AG09309 (cell line): ENCODE measurements around the gene ZNF385D.

Source experiments
- DNase-seq: peaks from one replicate; pipeline ENCODE4 v3.0.0-alpha.2; 2010; ENCODE audit warnings: low read depth
- H3K4me3 ChIP-seq: 2 replicates; pipeline ENCODE4 v1.5.1; 2011; ENCODE audit warnings: mild to moderate bottlenecking, low read depth, low read length, moderate library complexity; ENCODE audit not compliant: control insufficient read depth
- TF ChIP-seq, protein P1 (sequence below): IDR thresholded peaks from 2 replicates; pipeline ENCODE4 v1.5.1; 2011; ENCODE audit warnings: mild to moderate bottlenecking, low read depth, low read length, inconsistent platforms; ENCODE audit not compliant: insufficient read depth, control insufficient read depth; ENCODE audit errors: missing control alignments

ZNF385D gene

DNA sequence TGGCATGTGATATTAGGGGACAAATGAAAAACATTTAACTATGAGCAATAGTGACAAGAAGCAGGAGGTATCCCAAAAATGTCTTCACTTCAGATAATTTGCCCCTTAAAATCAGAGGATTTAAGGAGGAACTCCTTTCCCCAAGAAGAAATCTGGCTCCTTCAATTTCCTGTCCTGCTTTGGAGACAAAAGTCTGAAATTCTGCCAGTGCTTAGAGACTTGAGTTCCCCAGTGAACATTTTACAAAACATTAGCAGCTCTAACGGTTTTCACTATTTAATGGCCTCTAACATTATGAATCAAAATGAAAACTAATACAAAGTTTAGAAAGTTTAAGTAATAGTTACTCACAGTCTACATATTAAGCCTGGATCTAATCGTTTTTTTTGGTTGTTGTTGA lies 40.3 kb upstream of the ZNF385D start:
- H3K4me3 ChIP-seq: no peak overlapping the region
- DNase-seq: no peak
- TF ChIP-seq, protein P1, sequence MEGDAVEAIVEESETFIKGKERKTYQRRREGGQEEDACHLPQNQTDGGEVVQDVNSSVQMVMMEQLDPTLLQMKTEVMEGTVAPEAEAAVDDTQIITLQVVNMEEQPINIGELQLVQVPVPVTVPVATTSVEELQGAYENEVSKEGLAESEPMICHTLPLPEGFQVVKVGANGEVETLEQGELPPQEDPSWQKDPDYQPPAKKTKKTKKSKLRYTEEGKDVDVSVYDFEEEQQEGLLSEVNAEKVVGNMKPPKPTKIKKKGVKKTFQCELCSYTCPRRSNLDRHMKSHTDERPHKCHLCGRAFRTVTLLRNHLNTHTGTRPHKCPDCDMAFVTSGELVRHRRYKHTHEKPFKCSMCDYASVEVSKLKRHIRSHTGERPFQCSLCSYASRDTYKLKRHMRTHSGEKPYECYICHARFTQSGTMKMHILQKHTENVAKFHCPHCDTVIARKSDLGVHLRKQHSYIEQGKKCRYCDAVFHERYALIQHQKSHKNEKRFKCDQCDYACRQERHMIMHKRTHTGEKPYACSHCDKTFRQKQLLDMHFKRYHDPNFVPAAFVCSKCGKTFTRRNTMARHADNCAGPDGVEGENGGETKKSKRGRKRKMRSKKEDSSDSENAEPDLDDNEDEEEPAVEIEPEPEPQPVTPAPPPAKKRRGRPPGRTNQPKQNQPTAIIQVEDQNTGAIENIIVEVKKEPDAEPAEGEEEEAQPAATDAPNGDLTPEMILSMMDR: no peak

DNA sequence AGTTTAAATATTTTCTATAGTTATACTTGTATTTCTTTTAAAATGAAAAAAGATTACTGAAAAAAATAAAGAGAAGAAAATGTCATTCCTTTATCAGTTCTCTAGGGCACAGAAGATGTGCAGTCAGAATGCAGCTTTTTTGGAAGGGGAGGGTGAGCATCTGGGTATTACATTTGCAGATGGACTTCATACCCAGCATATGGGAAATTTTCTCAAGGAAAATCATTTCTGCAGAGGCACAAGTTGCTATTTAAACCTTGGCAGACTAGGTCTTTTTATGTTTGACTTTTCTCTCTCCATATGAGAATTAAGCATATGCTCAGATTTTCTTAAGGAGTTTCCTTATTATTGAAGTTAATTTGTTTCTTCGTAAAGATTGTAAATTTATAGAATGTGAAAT lies 39.5 kb upstream of the ZNF385D start:
- DNase-seq: no peak
- TF ChIP-seq, protein P1: no peak
- H3K4me3 ChIP-seq: no peak overlapping the region

DNA sequence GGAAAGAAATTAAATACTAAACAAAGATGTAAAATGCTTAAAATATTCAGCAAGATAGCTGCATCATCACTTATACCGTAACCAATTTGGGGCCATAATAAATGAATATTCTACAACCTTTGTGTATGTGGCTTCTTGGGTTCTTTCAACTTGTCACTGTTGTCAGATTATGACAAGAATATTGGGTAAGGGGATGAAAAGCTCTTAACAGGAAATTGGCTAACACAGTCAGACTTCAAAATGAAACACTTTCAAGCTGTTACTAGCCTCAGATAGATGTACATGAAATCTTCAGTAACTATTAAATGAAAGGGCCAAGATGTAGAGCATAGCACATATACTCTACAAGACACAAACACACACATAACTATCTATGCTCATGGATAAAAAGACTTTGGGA lies 38.7 kb upstream of the ZNF385D start:
- no peak overlapping the region for H3K4me3 ChIP-seq
- TF ChIP-seq, protein P1: no peak
- DNase-seq: no peak

DNA sequence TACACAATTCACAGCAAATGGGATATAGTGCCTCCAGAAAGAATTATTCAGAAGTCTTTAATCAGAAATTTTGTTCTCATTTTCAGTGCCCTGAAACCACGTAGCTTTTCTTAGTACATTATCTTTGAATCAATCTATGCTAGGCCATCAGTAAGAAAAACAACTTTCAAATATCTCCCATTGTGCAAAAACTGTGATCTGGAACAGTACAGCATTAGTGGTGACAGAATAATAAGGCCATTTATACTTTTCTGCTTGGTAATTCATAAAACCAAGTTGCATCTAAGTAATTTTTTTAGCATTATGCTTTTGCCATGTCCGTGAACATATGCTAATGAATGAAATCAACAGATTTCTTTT lies 35.4 kb upstream of the ZNF385D start:
- TF ChIP-seq, protein P1: no peak
- no peak overlapping the region for H3K4me3 ChIP-seq
- DNase-seq: no peak

DNA sequence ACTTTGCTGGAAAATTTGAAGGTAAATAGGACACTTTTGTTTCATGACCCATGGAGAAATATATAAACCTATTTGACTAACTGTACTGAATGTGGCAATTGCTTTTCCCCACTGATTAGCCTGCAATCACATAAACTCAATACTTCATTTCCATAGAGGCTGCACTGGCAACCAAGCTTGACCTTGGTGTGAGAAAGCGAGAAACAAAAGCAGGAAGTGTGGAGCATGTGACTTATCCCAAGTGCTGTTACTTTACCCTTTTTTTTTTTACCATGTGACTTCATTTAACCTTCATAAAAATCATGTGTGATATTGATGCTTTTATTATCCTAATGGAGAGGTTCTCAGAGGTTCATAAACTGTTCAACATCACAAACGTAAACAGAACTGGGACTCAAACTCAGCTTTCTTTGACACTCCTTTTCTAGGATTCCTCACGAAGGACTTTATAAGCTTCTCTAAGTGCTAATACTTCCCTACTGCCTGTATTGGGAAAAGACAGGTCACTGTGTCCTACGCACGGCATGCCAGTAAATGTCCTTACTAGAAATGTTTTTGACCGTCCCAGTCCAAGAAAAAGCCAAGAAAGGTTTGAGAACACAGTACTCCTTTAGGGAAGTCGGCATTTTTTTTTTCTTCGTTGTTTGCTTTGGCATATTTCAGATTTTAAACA lies 34.9 kb upstream of the ZNF385D start:
- no peak for DNase-seq
- no peak overlapping the region for H3K4me3 ChIP-seq
- TF ChIP-seq, protein P1: no peak

DNA sequence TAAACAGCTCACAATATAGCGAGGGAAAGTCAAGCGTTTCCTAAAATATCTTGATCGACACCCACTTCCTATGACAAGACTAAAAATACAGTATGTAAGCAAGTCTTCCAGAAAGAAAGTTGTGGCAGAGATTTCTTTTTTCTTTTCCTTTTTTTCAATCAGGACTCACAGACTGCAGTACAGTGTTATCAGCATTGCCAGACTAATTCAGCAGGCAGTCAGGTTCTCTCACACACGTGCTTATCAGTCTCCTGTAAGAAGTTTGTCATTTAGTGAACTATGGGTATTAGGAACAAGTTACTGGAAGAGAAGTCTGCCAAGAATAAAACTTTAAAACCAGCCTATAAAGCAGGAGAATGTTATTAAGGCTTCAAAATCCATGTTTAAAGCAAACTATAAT lies 32.8 kb upstream of the ZNF385D start:
- TF ChIP-seq, protein P1: no peak
- DNase-seq: no peak

DNA sequence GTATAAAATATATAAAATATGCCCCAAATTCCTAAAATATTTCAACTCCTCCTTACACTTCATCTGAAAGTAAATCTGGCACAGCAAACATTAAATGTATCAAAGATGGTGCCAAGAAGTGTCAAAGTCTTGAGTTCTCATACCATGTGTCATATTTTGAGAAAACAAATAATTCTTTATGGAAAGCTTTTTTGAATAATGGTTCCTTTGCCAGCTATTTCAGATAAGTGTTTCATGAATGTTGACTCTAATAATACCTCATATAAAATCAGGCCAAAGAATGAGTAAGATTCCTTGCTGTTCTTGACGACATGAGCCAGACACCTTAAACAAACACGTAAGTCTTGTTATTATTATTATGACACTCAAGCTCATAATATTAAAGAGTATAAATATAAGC lies 30.3 kb upstream of the ZNF385D start:
- TF ChIP-seq, protein P1: no peak
- no peak overlapping the region for H3K4me3 ChIP-seq
- DNase-seq: no peak

More for the DNA sequence above, 32.8 kb upstream of the ZNF385D start:
- no peak overlapping the region for H3K4me3 ChIP-seq
